LNCaP clone FGC (cell line): ENCODE data around the gene CCDC88C.
"Not testable (repeated sequence)": the region's sequence is repeated elsewhere in the genome, so short reads cannot be mapped to it uniquely, and the experiment has no call there.

Source experiments
- DNase-seq: peaks from one replicate; pipeline ENCODE4 v3.0.0-alpha.2; 2011; ENCODE audit warnings: low read depth
- H3K4me3 ChIP-seq: 2 replicates; pipeline ENCODE4 v1.5.1; 2011; ENCODE audit warnings: mild to moderate bottlenecking, low read depth, low read length, control low read depth
- TF ChIP-seq, protein P1 (sequence below): IDR thresholded peaks from 2 replicates; pipeline ENCODE4 v1.5.1; 2012; ENCODE audit warnings: mild to moderate bottlenecking; ENCODE audit not compliant: control insufficient read depth, insufficient read depth; ENCODE audit errors: extremely low read depth

CCDC88C gene

DNA sequence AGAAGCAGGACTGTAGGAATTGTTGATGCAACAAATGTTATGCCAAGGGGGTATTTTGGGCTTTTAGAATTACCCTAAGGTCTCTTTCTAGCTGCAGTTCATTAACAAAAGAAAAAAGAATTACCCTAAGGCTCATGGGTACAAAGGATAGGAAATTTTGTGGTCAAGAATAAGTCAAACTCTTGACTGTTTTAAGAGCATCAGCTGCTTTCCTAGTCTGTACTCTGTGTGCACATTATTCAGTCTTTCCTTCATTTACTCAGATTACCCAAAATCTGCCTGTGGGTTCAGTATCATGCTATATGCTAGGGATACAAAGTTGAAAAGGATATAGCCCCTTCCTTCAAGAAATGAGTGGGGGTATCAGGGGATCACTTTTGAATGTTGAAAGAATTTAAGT lies 36.5 kb upstream of the CCDC88C start:
- no peak for DNase-seq
- H3K4me3 ChIP-seq, result no peak overlapping the region
- TF ChIP-seq, protein P1, sequence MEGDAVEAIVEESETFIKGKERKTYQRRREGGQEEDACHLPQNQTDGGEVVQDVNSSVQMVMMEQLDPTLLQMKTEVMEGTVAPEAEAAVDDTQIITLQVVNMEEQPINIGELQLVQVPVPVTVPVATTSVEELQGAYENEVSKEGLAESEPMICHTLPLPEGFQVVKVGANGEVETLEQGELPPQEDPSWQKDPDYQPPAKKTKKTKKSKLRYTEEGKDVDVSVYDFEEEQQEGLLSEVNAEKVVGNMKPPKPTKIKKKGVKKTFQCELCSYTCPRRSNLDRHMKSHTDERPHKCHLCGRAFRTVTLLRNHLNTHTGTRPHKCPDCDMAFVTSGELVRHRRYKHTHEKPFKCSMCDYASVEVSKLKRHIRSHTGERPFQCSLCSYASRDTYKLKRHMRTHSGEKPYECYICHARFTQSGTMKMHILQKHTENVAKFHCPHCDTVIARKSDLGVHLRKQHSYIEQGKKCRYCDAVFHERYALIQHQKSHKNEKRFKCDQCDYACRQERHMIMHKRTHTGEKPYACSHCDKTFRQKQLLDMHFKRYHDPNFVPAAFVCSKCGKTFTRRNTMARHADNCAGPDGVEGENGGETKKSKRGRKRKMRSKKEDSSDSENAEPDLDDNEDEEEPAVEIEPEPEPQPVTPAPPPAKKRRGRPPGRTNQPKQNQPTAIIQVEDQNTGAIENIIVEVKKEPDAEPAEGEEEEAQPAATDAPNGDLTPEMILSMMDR, result no peak

DNA sequence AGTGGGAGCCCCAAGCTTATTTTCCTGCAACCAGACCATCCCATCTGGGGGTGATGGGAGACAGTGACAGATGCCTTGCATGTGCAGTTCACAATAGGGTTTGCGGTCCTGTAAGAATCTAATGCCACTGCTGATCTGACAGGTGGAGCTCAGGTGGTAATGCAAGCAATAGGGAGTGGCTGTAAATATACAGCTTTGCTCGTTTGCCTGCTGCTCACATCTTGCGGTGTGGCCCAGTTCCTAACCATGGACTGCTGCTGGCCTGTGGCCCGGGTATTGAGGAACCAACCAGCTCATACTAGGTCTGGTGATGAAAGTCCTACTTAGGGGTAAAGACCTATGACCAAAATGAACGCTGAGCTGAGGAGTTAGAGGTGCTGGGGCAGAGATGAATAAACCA lies 36.1 kb upstream of the CCDC88C start:
- TF ChIP-seq, protein P1, result no peak

DNA sequence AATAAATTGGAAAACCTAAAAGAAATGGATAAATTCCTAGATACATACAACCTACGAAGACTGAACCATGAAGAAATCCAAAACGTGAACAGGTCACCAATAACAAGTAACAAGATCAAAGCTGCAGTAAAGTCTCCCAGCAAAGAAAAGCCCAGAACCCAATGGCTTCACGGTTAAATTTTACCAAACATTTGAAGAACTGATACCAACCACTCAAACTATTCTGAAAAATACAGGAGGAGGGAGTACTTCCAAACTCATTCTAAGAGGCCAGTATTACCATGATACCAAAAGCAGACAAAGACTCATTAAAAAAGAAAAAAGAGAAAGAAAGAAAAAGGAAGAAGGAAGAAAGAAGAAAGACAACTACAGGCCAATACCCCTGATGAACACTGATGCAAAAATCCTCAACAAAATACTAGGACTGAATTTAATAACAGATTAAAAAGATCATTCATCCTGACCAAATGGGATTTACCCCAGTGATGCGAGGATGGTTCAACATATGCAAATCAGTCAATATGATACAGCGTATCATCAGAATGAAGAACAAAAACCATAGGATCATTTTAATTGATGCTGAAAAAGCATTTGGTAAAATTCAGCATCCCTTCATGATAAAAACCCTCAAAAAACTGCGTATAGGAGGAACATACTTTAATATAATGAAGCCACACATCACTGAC lies 26.9 kb upstream of the CCDC88C start:
- no peak for DNase-seq
- TF ChIP-seq, protein P1, result no peak
- H3K4me3 ChIP-seq, result no peak overlapping the region

More for the DNA sequence above, 36.1 kb upstream of the CCDC88C start:
- no peak overlapping the region for H3K4me3 ChIP-seq
- DNase-seq, result no peak

DNA sequence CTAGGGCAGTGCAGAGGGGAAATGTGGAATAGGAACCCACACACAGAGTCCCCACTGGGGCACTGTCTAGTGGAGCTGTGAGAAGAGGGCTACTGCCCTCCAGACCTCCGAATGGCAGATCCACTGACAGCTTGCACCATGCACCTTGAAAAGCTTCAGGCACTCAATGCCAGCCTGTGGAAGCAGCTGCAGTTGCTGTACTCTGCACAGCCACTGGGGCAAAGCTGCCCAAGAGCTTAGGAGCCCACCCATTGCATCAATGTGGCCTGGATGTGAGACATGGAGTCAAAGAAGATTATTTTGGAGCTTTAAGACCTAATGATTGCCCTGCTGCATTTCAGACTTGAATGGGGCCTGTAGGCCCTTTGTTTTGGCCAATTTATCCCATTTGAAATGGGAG lies 21.7 kb upstream of the CCDC88C start:
- H3K4me3 ChIP-seq, result no peak overlapping the region
- TF ChIP-seq, protein P1, result no peak
- no peak for DNase-seq

DNA sequence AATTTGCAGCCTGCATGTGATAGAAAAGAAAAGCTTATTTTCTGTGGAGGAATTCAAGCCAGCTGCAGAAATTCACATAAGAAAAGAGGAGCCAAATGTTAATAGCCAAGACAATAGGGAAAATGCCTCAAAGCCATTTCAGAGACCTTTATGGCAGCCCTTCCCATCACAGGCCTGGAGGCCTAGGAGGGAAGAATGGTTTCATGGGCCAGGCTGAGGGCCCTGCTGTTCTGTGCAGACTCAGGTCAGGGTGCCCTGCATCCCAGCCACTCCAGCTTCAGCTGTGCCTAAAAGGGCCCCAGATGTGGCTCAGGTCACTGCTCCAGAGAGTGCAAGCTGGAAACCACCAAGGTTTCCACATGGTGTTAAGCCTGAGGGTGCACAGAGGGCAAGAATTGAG lies 21.2 kb upstream of the CCDC88C start:
- TF ChIP-seq, protein P1, result no peak
- no peak for DNase-seq
- H3K4me3 ChIP-seq, result no peak overlapping the region

DNA sequence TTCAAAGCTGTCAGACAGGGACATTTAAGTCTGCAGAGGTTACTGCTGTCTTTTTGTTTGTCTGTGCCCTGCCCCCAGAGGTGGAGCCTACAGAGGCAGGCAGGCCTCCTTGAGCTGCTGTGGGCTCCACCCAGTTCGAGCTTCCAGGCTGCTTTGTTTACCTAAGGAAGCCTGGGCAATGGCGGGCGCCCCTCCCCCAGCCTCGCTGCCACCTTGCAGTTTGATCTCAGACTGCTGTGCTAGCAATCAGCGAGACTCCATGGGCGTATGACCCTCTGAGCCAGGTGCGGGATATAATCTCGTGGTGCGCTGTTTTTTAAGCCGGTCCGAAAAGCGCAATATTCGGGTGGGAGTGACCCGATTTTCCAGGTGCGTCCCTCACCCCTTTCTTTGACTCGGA lies 18.6 kb upstream of the CCDC88C start:
- H3K4me3 ChIP-seq, result not testable (repeated sequence)

DNA sequence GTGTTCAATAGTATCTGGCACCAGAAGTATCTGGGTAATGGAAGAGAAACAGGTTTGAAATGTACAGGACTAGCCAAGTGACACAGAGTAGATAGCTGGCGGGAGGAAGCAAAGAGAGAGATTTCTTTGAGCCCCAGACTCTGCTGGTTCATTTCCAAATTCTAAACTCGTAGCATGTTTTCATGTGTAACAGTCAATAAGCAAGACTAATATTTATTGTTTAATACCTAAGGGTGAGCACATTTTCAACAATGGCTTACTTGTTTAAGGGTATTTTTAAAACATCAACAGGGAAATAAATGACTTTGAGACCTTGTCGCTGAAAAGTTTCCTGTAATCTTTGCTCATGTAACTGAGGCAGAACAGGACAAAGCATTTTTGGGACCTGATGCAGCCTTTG lies 11.8 kb upstream of the CCDC88C start:
- H3K4me3 ChIP-seq, result no peak overlapping the region
- TF ChIP-seq, protein P1, result no peak
- DNase-seq, result no peak

More for the DNA sequence above, 18.6 kb upstream of the CCDC88C start:
- not testable (repeated sequence) for DNase-seq

DNA sequence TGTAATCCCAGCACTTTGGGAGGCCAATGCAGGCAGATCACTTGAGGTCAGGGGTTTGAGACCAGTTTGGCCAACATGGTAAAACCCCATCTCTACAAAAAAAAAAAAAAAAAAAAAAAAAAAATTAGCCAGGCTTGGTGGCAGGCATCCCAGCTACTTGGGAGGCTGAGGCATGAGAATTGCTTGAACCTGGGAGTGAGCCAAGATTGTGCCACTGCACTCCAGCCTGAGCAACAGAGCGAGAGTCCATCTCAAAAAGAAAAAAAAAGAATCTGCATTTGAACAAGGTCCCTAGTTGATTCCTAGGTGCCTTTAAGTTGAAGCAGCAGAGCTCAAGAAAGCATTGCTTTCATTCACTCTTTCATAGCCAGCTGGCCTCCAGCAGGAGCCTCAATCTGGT lies 11.3 kb upstream of the CCDC88C start:
- not testable (repeated sequence) for DNase-seq, H3K4me3 ChIP-seq

DNA sequence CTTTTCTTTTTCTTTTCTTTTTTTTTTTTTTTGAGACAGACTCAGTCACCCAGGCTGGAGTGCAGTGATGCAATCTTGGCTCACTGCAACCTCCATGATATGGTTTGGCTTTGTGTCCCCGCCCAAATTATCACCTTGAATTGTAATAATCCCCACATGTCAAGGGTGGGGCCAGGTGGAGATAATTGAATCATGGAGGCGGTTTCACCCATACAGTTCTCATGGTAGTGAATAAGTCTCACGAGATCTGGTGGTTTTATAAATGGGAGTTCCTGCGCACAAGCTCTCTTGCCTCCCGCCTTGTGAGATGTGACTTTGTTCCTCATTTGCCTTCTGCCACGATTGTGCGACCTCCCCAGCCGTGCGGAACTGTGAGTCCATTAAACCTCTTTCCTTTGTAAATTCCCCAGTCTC lies 7.9 kb upstream of the CCDC88C start:
- H3K4me3 ChIP-seq, DNase-seq: not testable (repeated sequence)
